GM21515 (cell line): ENCODE results near the gene FOXP1.
A peak's percentile ranks its signal among the peaks of the same experiment; 100 is the strongest.
"Not testable (repeated sequence)": the region's sequence is repeated elsewhere in the genome, so short reads cannot be mapped to it uniquely, and the experiment has no call there.

ENCODE experiments used
- ATAC-seq: cut with Tn5 transposase; IDR thresholded peaks from one replicate; pipeline ENCODE4 v1.9.1; 2021; ENCODE audit not compliant: unreplicated experiment

Gene FOXP1

DNA sequence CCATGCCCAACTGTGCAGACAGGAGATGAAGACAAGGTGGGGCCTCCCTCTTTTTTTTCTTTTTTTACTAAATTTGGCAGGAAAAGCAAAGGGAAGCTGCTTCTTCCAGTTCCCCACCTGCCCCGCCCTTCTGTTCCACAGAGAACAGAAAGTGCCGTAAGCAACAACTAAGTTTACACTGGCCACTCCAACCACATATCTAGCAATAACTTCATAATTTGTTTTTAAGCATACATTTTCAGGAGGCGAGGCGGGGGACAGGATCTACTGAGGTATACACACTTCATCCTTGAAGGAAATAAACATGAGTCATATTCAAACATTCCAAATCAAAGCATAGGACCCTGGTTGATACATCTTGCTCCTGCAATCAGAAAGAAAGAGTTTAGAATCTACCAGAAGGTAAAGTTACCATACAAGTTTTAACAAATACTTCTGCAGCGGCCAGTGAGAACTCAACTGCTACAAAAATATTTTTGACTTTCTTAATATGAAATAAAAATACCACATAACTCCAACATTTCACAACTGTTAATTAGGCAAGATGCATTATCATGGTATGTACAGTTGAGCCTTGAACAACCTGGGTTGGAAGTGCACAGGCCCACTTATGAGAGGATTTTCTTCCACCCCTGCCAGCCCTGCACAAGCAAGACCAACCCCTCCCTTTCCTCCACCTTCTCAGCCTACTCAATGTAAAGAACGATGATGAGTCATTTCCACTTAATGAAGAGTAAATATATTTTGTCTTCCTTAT is 50.7 kb downstream of the FOXP1 start:
- ATAC-seq = no peak

DNA sequence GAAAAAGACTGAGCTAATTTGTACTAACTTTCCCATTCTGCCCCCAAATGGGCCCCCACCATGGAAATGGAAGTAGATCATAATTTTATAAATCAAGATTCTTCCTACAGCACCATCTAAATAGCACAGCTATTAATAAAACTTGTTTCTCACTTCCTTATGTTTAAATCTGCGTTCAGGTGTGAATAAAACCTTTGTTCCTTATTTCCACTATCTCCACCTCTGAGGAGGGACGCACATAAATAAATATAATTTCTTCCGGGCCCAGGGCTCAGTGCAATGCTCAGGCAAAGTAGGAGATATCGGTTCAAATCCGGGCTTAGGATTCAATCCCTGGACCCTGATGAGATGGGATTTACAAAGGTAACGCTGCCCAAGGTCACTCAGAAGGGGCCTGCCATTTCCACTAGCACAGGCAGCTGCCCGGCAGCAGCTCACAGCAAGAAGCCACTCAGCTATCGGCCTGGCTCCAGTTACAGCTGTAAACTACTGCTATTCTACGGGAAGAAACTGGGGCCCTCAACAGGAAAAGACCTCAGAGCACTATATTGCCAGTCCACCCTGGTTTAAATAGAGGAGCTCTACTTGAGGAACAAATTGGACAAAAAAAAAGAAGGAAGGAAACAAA is 52.5 kb downstream of the FOXP1 start:
- ATAC-seq = no peak

DNA sequence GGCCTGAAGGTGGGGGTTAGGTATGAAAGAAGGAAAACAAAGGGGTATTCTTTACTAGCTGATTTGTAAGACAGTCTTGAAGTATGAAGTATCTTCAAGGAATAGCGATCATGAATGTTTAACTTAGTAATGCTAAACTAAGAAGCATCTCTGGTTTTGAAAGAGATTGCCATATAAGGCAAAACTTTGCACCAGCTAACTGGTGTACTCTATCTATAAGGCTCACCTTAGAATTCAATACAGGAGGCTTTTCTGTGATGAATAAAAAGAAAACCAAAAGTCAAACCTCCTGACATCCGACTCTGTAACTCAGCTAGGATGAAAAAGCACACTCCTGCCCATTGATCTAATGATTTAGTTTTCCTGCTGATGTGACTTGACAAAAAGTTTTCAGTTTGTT is 54.7 kb downstream of the FOXP1 start:
- no peak for ATAC-seq

DNA sequence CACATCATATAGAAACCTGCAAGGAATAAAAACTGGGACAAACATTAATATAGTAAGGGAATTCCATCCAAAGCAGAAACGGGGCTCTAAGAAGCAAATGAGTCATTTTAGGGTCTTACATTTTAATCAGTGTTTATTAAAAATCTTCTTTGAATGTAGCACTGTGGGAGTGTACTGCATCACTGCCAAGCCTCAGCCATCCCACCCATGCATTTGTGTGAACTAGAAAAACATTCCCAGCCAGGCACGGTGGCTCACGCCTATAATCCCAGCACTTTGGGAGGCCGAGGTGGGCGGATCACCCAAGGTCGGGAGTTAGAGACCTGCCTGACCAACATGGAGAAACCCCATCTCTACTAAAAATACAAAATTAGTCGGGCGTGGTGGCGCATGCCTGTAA is 57.1 kb downstream of the FOXP1 start:
- ATAC-seq = not testable (repeated sequence)

DNA sequence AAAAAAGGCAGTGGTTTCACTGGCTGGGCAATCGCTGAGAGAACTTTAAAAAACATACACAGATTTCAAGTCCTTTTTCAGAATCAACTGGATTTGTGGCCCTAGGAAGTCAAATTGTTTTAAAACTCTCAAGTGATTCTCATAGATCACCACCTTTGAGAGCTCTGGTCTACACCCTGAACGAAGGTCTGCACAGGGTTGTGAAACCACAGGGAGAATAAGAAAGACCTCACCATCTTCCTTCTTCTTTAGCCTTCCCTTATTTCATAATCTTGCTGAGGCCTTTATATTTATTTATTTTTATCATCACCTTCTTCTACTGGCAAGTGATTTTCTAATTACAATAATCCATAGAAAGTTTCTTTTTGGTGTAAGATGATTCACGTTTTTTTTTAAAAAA is 58.1 kb downstream of the FOXP1 start:
- no peak for ATAC-seq

DNA sequence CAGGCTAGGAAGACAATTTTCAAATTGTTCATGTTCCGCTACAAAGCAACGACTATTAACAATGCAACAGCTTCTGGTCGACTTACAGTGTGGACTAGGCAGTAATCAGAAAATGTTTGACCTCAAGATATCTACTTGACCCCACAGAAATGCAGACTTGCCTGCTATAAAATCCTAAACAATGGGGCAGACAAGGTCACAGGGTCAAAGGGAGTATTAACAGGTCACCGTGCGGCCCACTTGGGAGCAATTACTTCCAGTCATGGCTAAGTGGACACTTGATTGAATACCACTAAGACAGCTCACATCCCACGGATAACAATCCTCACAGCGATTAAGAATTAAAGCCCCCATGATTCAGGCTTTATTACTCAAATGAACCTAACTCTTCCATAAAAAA is 58.9 kb downstream of the FOXP1 start:
- ATAC-seq = no peak

DNA sequence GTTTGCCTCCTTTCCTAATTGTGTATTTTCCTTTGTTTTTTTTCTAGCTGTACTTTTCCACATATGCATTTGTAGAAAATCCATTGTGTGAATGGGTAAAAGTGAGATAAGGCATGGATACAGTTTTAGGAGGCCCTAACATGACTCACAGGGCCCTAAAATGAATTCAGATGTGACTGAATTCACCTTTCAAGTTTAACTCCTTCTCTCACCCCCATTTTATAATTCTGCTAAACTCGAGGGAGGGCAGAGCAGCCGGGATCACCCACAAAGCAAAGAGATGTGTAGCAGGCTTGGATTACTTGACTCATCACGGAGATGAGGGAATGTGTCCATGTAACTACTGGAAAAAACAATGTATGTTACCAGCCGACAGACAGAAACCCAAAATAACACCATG is 59.9 kb downstream of the FOXP1 start:
- ATAC-seq = no peak

DNA sequence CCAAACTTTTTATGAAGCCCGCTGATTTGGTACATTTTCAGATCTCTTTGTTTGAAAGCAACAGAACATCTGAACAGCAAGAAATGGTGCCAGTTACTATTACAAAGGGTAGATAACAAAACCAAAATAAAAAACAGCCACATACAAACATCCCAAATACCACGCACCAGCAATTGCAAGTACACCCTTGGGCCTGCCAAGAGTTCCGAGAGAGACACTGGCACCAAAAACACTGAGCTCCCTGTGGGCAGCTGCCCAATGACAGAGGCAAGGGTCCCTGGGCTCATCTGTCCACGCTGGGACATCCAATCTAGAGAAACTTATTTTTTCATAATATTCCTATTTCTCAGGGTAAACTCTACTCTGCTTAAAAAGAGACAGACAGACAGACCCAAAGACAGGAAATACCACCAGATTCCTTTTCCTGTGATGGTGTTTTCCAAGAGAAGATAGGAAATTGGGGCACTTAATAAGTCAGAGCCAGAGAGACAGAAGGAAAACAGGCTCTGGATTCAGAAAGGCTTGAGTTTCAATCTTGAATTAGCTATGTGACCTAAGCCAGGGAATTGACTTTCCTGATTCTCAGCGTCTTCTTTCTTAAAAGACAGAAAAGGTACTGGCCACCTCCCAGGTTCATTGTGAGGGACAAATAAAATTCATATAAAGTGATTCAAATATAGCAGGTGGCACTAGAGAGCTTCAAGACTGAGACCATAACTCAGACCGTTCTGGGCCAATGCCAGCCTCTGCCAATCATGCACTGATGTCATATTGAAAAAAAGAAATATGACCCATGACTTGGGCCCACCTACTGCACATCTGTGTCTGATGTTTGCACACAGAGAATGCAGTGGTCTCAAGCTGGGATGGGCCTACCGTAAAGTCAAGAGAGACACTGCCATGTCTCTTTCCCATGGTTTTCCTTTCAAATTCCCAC is 61.3 kb downstream of the FOXP1 start:
- ATAC-seq = no peak

DNA sequence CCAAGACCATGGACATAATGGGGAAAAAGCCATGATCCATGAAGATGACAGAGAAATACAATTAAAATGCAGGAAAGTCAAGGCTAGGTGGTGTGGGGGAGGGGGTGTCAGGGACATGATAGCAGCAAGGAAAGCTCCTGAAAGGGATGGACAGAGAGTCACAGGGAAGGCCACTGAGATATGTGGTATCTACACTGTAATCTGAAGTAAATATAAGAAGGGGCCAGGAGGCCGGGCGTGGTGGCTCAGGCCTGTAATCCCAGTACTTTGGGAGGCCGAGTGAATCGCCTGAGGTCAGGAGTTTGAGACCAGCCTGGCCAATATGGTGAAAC is 62.5 kb downstream of the FOXP1 start:
- no peak for ATAC-seq

DNA sequence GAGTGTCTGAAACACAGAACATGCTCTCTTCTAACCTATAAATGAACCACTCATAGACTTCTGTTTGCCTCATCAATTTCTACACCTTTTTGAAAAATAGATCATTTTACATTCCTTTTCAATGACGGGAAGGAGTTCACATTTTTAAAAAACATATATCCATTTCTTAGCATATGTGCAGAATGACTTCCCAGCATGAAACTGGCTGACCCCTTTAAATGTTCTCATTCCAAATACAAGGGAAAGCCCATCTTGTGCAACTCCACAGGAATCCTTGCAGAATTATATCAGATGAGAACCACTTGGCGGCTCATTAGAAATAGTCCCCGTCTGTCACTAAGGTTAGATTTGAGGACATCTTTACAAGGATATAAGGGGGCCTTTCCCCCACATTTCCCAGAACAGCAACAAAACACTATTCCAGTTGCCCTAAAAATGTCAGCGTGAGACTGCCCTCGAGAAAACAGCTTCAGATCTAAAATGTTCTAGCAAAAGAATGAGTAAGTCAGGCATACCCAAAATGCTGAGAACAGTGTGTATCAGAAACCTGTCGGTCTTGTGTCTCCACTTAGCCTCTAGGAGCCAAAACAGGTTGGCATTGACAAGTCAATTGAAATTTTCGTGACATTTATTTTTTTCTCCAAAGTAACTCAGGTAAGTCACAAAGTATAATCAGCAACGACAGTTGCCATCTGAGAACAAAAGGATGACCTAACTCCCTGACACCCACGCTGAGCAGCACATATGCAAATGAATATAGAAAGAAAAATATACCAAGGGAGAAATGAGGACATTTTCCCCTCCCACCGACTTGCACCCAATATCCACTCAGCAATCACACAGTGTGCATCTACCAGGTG is 63.1 kb downstream of the FOXP1 start:
- ATAC-seq = no peak

DNA sequence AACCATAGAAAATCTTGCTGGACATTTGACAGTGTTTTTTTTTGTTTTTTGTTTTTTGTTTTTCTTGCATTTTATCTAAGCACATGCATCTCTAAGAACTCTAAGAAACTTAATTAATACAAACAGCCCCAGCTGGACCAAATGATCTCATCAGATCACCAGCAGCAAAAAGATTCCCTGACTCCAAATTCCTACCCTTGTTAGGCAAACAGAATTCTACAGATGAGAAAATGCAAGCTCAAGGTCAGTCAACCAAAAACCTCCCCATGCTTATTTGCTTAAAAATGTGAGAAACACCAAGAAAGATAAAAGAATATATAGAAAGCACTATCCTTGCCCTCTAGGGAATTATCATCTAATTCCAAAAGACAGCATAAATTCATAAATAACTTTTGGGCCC is 65.4 kb downstream of the FOXP1 start:
- ATAC-seq = no peak

DNA sequence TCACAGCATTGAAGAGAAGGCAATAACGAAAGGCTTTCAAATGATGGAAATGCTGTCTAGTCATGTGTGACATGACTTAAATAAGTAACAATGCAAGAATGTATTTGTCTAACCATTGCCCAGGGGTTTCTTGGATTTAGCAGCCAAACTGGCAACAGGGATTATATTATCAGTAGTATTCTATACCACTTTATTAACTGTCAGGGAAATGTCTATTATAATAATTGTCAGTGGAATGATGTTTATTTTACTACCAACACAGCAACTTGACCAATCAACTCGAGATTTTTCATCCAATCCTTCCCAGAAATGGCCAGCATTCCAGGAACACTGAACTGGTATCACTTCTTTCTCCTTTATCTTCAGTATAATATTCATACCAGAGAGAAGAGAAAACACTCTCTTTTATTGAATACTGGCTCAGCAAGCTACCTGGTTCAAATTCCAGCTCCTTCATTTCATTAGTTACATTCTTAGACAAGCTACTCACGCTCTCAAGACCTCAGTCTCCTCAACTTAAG is 66.2 kb downstream of the FOXP1 start:
- no peak for ATAC-seq

DNA sequence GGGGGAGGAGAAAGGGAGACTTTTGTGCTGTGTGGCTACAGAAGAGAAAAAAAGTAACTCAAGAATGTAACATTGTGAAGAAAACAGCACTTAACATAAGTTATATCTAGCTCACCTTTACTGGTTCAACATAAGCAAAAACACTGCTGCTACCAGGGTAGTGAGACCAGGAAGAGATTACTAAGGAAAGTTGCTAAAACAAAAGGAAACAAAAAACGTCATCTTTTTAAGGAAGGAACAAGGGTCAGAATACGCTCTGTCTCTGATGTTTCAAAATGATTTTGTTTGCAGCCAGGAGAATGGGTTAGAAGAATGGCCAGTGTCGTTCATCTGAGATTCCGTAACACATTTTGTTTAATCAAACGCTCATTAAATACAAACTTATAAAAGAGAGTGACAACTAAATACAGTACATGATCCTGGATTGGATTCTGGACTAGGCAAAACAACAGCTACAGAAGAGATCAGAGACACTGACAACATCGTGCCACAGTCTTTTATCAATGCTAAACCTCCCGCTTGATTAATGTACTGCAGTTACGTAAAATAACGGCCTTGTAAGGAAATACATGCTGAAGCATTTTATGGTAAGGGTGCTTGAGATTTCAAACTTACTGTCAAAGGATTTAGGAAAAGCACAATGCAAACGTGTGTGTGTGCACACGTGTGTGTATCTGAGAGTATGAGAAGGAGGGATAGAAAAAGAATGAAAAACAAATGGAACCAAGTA is 67.7 kb downstream of the FOXP1 start:
- ATAC-seq = no peak

DNA sequence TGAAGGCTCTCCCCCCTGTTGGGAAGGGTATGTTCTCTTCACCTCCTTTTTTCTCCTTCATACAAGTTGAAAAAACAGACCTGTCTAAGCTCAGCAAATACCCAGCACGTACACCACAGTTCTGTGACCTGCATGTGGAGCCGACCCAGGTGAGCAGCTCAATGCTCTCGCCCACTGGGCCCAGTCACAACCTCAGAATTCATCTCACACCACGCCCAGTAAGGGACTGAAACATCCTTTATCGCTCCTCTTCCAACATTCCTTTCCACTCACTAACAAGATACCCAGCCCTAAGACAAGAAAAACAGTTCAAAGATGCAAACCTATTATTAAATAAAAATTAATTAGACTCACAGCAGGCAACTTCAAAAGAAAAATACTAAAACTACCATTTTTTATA is 68.9 kb downstream of the FOXP1 start:
- no peak for ATAC-seq

DNA sequence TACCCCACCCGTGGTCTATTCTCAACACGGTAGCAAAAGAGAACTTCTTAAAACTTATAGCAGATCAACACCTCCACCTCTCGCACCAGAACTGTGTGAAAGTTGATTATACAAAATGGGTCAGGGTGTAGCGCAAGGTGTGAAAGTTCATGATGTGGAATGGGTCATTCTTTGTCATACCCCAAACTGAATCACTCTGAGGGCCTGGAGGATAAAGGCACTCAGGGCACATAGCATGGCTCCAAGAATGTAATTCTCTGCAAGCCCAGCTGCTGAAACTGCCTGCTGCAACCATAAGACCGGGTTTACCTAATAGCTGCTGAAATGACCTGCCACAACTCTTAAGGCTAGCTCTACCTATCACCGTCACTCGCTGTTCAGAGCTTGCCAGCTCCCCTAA is 70.0 kb downstream of the FOXP1 start:
- no peak for ATAC-seq

DNA sequence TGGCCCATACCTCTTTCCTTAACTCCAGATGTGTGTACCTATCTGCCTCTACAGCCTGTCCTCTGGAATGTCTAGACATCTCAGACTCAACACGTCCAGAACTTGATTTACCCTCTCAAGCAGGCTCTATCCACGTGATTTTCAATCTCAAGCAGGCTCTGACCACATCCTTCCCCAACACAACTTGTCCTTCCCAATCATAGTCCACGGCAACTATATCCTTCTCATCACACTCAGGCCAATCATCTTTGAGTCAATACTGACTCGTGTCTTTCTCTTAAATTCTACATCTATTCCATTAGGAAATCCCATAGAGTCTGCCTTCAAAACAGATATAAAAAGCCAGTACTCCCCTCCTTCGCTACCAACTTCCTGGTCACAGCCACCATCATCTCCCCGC is 70.4 kb downstream of the FOXP1 start:
- ATAC-seq = no peak

DNA sequence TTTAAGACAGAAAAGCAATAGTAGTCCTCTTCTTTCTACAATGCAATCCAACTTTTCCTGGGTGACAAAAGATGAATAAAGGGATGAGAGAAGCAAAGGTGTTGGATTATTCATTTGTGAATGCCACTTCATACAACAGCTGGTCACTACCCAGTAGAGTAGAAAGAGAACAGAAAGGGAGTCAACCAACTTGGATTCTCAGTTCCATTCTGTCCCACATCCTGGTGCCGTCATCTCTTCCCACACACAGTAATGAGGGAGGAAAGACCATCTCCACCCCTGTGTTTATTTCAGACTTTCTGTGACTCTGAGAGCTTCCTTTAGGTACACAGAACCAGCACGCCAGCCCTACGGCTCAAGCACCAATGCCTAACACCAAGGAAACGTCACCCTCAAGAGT is 71.0 kb downstream of the FOXP1 start:
- no peak for ATAC-seq

DNA sequence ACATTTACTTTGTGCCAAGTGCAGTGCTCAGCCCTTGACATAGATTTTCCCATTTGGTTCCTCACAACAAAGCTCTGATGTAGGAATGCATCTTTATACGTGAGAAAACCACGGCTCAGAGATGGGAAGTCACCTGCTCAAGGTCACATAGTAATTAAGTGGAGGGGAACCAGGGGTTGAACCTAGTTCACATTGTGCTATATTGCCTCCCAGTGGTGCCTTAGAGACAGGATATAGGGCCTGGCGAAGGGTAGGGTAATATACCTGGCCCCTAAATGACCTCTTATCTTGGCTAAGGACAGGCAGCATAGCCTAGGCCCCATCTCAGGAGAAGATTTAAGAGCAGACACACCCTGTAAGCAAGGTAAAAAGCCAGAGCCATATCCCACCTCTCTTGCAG is 71.5 kb downstream of the FOXP1 start:
- ATAC-seq = peak; percentile 63

DNA sequence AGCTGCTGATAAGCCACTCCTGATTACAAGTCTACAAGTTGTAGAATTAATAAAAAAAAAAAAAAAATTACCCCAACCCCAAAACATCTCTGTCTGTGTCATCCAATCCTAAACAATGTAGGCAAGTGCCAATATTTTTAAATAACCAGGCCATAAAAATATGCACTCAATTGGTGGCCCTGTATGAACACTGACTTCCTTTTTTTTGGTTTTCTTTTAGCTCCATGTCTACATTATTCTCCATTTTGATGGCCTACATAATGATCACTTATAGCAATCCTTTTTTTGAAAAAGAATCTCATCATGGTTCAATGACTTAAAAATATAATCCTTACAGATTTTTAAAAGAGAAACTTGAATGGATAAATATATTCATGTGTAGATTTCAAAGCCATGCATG is 72.1 kb downstream of the FOXP1 start:
- no peak for ATAC-seq

DNA sequence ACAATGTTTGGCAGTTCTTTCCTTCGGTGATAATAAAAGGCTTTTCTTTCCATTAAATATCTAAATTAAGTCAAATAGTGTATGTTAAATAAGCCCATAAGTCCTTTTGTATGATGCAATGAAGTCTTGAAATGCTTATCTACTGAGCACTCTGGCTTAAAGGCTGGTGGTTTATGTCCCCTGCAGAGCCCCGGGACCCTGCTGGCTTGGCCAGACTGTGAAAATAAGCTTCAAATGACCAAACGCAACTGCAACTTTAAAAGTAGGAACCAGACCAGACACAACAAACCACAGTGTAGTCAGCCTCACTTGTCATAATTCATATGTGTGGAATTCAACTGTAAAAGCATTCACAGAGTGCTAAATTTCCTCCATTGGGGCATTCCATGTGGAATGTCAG is 72.5 kb downstream of the FOXP1 start:
- no peak for ATAC-seq
